GM12878 (cell line): ENCODE results near the gene ABCD3. TPM values are rescaled to one million over a fixed set of nuclear protein-coding genes. Genes with fewer than 3 reads are reported as not detected.

Source experiments
- ASH2L ChIP-seq: fragments of 300-600, 200-600 bp; sonication (generic); IDR thresholded peaks from 2 replicates; pipeline ENCODE4 v1.6.1; 2017; ENCODE audit warnings: low read depth, mild to moderate bottlenecking, borderline replicate concordance
- EED ChIP-seq: sonication (generic); IDR thresholded peaks from 2 replicates; pipeline ENCODE4 v1.6.1; 2016; ENCODE audit warnings: antibody characterized with exemption, low read depth
- NFYA ChIP-seq: IDR thresholded peaks from 2 replicates; pipeline ENCODE4 v1.6.1; 2011; ENCODE audit warnings: low read depth, mild to moderate bottlenecking, low read length, improper control_type of control experiment, borderline replicate concordance
- NR2C1 ChIP-seq: fragments of 450-650 bp; IDR thresholded peaks from 2 replicates; pipeline ENCODE4 v1.6.1; 2017; ENCODE audit warnings: antibody characterized with exemption, mild to moderate bottlenecking, moderate library complexity
- PML ChIP-seq: IDR thresholded peaks from 2 replicates; pipeline ENCODE4 v1.6.1; 2012; ENCODE audit warnings: low read length, inconsistent platforms
- SP1 ChIP-seq: IDR thresholded peaks from one replicate; pipeline ENCODE4 v1.6.1; 2011; ENCODE audit warnings: low read depth, low read length
- STAT1 ChIP-seq: fragments of 450-650 bp; conservative IDR thresholded peaks from 2 replicates; pipeline ENCODE4 v1.6.1; 2014; ENCODE audit warnings: antibody characterized with exemption, mild to moderate bottlenecking
- polyA plus RNA-seq, 11 experiments: library from polyadenylated mRNA; depleted of rRNA in 4 of 11; unstranded in 6 of 11; stranded (reverse) in 5 of 11; fragments of >200 nt; fragmentation: Nextera tagmentation in 4 of 11; fragmentation: Illumina TruSeq in 1 of 11; extraction: Ambion mirVana in 4 of 11; extraction: Trizol in 1 of 11; gene quantifications; 1 replicate in 1 of 11; 2 replicates in 10 of 11; pipeline versions ENCODE4 v1.2.1 to v1.2.3, GENCODE V29; 2011 to 2016; ENCODE audit warnings: inconsistent platforms in 2 of 11, missing spikeins in 2 of 11, low read depth in 1 of 11
- total RNA-seq, 4 experiments: library from RNA; depleted of rRNA in 3 of 4; stranded (reverse); fragments of >200 nt in 3 of 4; fragmentation: Illumina TruSeq in 1 of 4; extraction: Trizol in 1 of 4; gene quantifications; 2 replicates each; pipeline versions ENCODE4 v1.2.1 to v1.2.3, GENCODE V29; 2013 to 2021
- TF ChIP-seq, protein P1 (sequence below): fragments of 450-650 bp; IDR thresholded peaks from 2 replicates; pipeline ENCODE4 v1.6.1; 2018; ENCODE audit warnings: mild to moderate bottlenecking, low read depth, moderate library complexity; ENCODE audit not compliant: partially characterized antibody
- TF ChIP-seq, protein P2 (sequence below): IDR thresholded peaks from 2 replicates; pipeline ENCODE4 v1.6.1; 2012; ENCODE audit warnings: low read depth, low read length, improper control_type of control experiment
- TF ChIP-seq, protein P3 (sequence below): IDR thresholded peaks from 2 replicates; pipeline ENCODE4 v1.6.1; 2012; ENCODE audit warnings: improper control_type of control experiment, low read depth, low read length; ENCODE audit not compliant: insufficient replicate concordance
- TF ChIP-seq, protein P4 (sequence below): IDR thresholded peaks from 2 replicates; pipeline ENCODE4 v1.6.1; 2012; ENCODE audit warnings: low read depth, low read length, improper control_type of control experiment
- TF ChIP-seq, protein P5 (sequence below): fragments of 450-650 bp; formaldehyde crosslinking; IDR thresholded peaks from 2 replicates; pipeline ENCODE4 v1.4.0; 2020; ENCODE audit warnings: mild to moderate bottlenecking, moderate library complexity
- TF ChIP-seq, protein P6 (sequence below): IDR thresholded peaks from 2 replicates; pipeline ENCODE4 v1.6.1; 2011; ENCODE audit warnings: mild to moderate bottlenecking, low read depth, low read length, moderate library complexity; ENCODE audit not compliant: insufficient replicate concordance

ABCD3 gene
- total and polyA plus RNA-seq, 10 of the 15 experiments (the other 5 are each of a cell fraction or from before 2014, with no cell fraction given), result 15.1 to 40.2 (median 24.1) TPM

DNA sequence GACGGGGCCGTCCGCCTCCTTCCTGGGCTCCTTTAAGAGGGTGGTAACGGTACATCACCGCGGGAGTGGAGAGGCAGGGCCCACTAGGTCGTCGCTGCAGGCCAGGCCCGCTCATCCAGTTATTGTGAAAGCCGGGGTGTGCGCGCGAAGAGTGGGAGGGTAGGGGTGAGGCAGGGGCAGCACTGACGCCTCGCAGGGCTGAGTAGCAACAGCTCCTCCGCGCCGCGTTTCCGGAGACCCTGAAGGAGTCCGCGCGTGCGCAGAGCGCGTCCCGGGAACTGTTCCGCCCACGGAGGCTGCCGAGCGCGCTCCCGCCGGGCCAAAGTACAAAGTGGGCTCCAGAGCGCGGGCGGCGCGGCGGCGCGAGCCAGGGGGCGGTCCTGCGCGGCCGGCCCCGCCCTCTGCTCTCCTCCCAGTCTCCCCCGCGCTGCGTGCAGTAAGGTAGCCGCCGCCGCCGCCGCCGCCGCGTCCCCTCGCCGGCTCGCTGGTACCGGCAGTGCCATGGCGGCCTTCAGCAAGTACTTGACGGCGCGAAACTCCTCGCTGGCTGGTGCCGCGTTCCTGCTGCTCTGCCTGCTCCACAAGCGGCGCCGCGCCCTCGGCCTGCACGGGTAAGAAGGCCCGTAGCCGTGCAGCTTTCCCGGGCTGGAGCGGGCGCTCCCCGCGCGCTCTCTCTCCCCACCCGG lies at the start of gene ABCD3 (continued):
- TF ChIP-seq, protein P1, sequence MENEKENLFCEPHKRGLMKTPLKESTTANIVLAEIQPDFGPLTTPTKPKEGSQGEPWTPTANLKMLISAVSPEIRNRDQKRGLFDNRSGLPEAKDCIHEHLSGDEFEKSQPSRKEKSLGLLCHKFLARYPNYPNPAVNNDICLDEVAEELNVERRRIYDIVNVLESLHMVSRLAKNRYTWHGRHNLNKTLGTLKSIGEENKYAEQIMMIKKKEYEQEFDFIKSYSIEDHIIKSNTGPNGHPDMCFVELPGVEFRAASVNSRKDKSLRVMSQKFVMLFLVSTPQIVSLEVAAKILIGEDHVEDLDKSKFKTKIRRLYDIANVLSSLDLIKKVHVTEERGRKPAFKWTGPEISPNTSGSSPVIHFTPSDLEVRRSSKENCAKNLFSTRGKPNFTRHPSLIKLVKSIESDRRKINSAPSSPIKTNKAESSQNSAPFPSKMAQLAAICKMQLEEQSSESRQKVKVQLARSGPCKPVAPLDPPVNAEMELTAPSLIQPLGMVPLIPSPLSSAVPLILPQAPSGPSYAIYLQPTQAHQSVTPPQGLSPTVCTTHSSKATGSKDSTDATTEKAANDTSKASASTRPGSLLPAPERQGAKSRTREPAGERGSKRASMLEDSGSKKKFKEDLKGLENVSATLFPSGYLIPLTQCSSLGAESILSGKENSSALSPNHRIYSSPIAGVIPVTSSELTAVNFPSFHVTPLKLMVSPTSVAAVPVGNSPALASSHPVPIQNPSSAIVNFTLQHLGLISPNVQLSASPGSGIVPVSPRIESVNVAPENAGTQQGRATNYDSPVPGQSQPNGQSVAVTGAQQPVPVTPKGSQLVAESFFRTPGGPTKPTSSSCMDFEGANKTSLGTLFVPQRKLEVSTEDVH, result no peak
- TF ChIP-seq, protein P2, sequence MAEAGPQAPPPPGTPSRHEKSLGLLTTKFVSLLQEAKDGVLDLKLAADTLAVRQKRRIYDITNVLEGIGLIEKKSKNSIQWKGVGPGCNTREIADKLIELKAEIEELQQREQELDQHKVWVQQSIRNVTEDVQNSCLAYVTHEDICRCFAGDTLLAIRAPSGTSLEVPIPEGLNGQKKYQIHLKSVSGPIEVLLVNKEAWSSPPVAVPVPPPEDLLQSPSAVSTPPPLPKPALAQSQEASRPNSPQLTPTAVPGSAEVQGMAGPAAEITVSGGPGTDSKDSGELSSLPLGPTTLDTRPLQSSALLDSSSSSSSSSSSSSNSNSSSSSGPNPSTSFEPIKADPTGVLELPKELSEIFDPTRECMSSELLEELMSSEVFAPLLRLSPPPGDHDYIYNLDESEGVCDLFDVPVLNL, result 0 out of 2 replicates have a peak, but pooled peaks have one; percentile 41
- no peak for TF ChIP-seq ASH2L
- TF ChIP-seq, protein P3, sequence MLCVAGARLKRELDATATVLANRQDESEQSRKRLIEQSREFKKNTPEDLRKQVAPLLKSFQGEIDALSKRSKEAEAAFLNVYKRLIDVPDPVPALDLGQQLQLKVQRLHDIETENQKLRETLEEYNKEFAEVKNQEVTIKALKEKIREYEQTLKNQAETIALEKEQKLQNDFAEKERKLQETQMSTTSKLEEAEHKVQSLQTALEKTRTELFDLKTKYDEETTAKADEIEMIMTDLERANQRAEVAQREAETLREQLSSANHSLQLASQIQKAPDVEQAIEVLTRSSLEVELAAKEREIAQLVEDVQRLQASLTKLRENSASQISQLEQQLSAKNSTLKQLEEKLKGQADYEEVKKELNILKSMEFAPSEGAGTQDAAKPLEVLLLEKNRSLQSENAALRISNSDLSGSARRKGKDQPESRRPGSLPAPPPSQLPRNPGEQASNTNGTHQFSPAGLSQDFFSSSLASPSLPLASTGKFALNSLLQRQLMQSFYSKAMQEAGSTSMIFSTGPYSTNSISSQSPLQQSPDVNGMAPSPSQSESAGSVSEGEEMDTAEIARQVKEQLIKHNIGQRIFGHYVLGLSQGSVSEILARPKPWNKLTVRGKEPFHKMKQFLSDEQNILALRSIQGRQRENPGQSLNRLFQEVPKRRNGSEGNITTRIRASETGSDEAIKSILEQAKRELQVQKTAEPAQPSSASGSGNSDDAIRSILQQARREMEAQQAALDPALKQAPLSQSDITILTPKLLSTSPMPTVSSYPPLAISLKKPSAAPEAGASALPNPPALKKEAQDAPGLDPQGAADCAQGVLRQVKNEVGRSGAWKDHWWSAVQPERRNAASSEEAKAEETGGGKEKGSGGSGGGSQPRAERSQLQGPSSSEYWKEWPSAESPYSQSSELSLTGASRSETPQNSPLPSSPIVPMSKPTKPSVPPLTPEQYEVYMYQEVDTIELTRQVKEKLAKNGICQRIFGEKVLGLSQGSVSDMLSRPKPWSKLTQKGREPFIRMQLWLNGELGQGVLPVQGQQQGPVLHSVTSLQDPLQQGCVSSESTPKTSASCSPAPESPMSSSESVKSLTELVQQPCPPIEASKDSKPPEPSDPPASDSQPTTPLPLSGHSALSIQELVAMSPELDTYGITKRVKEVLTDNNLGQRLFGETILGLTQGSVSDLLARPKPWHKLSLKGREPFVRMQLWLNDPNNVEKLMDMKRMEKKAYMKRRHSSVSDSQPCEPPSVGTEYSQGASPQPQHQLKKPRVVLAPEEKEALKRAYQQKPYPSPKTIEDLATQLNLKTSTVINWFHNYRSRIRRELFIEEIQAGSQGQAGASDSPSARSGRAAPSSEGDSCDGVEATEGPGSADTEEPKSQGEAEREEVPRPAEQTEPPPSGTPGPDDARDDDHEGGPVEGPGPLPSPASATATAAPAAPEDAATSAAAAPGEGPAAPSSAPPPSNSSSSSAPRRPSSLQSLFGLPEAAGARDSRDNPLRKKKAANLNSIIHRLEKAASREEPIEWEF, result no peak
- peak; percentile 27 for TF ChIP-seq SP1
- TF ChIP-seq EED, result no peak
- TF ChIP-seq, protein P4, sequence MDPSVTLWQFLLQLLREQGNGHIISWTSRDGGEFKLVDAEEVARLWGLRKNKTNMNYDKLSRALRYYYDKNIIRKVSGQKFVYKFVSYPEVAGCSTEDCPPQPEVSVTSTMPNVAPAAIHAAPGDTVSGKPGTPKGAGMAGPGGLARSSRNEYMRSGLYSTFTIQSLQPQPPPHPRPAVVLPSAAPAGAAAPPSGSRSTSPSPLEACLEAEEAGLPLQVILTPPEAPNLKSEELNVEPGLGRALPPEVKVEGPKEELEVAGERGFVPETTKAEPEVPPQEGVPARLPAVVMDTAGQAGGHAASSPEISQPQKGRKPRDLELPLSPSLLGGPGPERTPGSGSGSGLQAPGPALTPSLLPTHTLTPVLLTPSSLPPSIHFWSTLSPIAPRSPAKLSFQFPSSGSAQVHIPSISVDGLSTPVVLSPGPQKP, result 0 out of 2 replicates have a peak, but pooled peaks have one; percentile 41
- no peak for TF ChIP-seq NFYA
- TF ChIP-seq, protein P5, sequence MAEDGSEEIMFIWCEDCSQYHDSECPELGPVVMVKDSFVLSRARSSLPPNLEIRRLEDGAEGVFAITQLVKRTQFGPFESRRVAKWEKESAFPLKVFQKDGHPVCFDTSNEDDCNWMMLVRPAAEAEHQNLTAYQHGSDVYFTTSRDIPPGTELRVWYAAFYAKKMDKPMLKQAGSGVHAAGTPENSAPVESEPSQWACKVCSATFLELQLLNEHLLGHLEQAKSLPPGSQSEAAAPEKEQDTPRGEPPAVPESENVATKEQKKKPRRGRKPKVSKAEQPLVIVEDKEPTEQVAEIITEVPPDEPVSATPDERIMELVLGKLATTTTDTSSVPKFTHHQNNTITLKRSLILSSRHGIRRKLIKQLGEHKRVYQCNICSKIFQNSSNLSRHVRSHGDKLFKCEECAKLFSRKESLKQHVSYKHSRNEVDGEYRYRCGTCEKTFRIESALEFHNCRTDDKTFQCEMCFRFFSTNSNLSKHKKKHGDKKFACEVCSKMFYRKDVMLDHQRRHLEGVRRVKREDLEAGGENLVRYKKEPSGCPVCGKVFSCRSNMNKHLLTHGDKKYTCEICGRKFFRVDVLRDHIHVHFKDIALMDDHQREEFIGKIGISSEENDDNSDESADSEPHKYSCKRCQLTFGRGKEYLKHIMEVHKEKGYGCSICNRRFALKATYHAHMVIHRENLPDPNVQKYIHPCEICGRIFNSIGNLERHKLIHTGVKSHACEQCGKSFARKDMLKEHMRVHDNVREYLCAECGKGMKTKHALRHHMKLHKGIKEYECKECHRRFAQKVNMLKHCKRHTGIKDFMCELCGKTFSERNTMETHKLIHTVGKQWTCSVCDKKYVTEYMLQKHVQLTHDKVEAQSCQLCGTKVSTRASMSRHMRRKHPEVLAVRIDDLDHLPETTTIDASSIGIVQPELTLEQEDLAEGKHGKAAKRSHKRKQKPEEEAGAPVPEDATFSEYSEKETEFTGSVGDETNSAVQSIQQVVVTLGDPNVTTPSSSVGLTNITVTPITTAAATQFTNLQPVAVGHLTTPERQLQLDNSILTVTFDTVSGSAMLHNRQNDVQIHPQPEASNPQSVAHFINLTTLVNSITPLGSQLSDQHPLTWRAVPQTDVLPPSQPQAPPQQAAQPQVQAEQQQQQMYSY, result no peak
- peak; percentile 22 for TF ChIP-seq STAT1
- TF ChIP-seq, protein P6, sequence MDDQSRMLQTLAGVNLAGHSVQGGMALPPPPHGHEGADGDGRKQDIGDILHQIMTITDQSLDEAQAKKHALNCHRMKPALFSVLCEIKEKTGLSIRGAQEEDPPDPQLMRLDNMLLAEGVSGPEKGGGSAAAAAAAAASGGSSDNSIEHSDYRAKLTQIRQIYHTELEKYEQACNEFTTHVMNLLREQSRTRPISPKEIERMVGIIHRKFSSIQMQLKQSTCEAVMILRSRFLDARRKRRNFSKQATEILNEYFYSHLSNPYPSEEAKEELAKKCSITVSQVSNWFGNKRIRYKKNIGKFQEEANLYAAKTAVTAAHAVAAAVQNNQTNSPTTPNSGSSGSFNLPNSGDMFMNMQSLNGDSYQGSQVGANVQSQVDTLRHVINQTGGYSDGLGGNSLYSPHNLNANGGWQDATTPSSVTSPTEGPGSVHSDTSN, result no peak
- TF ChIP-seq NR2C1, result peak; percentile 34; the same call in 1 of the 2 replicates
- TF ChIP-seq PML, result no peak
